K562 (cell line): ENCODE data around the gene PHF10. TPM values are rescaled to one million over a fixed set of nuclear protein-coding genes. Genes with fewer than 3 reads are reported as not detected.

ENCODE experiments used
- BDP1 ChIP-seq: IDR thresholded peaks from 3 replicates; pipeline ENCODE4 v1.6.1; 2011; ENCODE audit not compliant: insufficient read length, insufficient read depth
- KLF6 ChIP-seq: fragments of 250-450 bp; sonication (Bioruptor Pico); IDR thresholded peaks from 2 replicates; pipeline ENCODE4 v1.4.0; 2020; ENCODE audit warnings: mild to moderate bottlenecking, moderate library complexity, borderline replicate concordance
- MCM5 ChIP-seq: fragments of 450-650 bp; IDR thresholded peaks from 2 replicates; pipeline ENCODE4 v1.6.1; 2016; ENCODE audit warnings: low read depth
- NCOA4 ChIP-seq: fragments of 450-650 bp; IDR thresholded peaks from 2 replicates; pipeline ENCODE4 v1.6.1; 2018; ENCODE audit warnings: mild to moderate bottlenecking; ENCODE audit not compliant: partially characterized antibody
- NFATC3 ChIP-seq: fragments of 450-650 bp; IDR thresholded peaks from 2 replicates; pipeline ENCODE4 v1.6.1; 2017; ENCODE audit warnings: mild to moderate bottlenecking
- NFRKB ChIP-seq: fragments of 450-650 bp; IDR thresholded peaks from 2 replicates; pipeline ENCODE4 v1.6.1; 2016; ENCODE audit warnings: low read depth
- NR2C1 ChIP-seq, 2 experiments: fragments of 450-650 bp; IDR thresholded peaks; 2 replicates each; pipeline ENCODE4 v1.6.1; 2017; ENCODE audit warnings: mild to moderate bottlenecking in 2 of 2, antibody characterized with exemption in 1 of 2, inconsistent platforms in 1 of 2, missing compliant biosample characterization in 1 of 2, missing genetic modification characterization in 1 of 2
- PREB ChIP-seq: sonication (generic); formaldehyde crosslinking; IDR thresholded peaks from 2 replicates; pipeline ENCODE4 v1.8.1; 2023; ENCODE audit warnings: mild to moderate bottlenecking, missing genetic modification reagents
- ZNF134 ChIP-seq: fragments of 250-450 bp; sonication (Bioruptor Pico); conservative IDR thresholded peaks from 2 replicates; pipeline ENCODE4 v1.4.0; 2020
- ZNF23 ChIP-seq: fragments of 250-450 bp; sonication (Bioruptor Pico); IDR thresholded peaks from 2 replicates; pipeline ENCODE4 v1.4.0; 2020; ENCODE audit warnings: mild to moderate bottlenecking
- polyA plus RNA-seq, 8 experiments: library from polyadenylated mRNA; depleted of rRNA in 4 of 8; stranded (reverse) in 5 of 8; unstranded in 3 of 8; fragments of >200 nt; fragmentation: Nextera tagmentation in 2 of 8; fragmentation: Illumina TruSeq in 1 of 8; extraction: Ambion mirVana in 2 of 8; extraction: Trizol in 1 of 8; gene quantifications; 2 replicates each; pipeline versions ENCODE4 v1.2.1 to v1.2.3, GENCODE V29; 2011 to 2014; ENCODE audit warnings: inconsistent platforms in 1 of 8, missing spikeins in 1 of 8
- total RNA-seq, 7 experiments: library from RNA; depleted of rRNA in 6 of 7; stranded (reverse); fragments of >200 nt in 6 of 7; fragmentation: Illumina TruSeq in 2 of 7; extraction: Trizol in 2 of 7; gene quantifications; 2 replicates each; pipeline versions ENCODE4 v1.2.1 to v1.2.3, GENCODE V29; 2011 to 2021; ENCODE audit warnings: low replicate concordance in 1 of 7
- TF ChIP-seq, protein P1 (sequence below): fragments of 200-800 bp; sonication (Bioruptor generic); IDR thresholded peaks from 2 replicates; pipeline ENCODE4 v1.6.1; 2016; ENCODE audit warnings: missing genetic modification characterization, missing compliant biosample characterization
- TF ChIP-seq, protein P2 (sequence below): sonication (generic); formaldehyde crosslinking; IDR thresholded peaks from 2 replicates; pipeline ENCODE4 v1.8.0; 2022; ENCODE audit warnings: mild to moderate bottlenecking, low read depth, missing genetic modification reagents
- TF ChIP-seq, protein P3 (sequence below): fragments of 250-450 bp; sonication (Bioruptor Pico); IDR thresholded peaks from 2 replicates; pipeline ENCODE4 v1.5.0; 2021; ENCODE audit warnings: mild to moderate bottlenecking, borderline replicate concordance
- TF ChIP-seq, protein P4 (sequence below): fragments of 450-650 bp; conservative IDR thresholded peaks from 2 replicates; pipeline ENCODE4 v1.6.1; 2016; ENCODE audit warnings: missing genetic modification characterization, low read depth, mild to moderate bottlenecking, control low read depth, missing compliant biosample characterization

The PHF10 gene
- total and polyA plus RNA-seq, 9 of the 15 experiments (the other 6 are each of a cell fraction or from before 2014, with no cell fraction given) = 23.9 to 88.9 (median 46.0) TPM

- TF ChIP-seq, protein P1, sequence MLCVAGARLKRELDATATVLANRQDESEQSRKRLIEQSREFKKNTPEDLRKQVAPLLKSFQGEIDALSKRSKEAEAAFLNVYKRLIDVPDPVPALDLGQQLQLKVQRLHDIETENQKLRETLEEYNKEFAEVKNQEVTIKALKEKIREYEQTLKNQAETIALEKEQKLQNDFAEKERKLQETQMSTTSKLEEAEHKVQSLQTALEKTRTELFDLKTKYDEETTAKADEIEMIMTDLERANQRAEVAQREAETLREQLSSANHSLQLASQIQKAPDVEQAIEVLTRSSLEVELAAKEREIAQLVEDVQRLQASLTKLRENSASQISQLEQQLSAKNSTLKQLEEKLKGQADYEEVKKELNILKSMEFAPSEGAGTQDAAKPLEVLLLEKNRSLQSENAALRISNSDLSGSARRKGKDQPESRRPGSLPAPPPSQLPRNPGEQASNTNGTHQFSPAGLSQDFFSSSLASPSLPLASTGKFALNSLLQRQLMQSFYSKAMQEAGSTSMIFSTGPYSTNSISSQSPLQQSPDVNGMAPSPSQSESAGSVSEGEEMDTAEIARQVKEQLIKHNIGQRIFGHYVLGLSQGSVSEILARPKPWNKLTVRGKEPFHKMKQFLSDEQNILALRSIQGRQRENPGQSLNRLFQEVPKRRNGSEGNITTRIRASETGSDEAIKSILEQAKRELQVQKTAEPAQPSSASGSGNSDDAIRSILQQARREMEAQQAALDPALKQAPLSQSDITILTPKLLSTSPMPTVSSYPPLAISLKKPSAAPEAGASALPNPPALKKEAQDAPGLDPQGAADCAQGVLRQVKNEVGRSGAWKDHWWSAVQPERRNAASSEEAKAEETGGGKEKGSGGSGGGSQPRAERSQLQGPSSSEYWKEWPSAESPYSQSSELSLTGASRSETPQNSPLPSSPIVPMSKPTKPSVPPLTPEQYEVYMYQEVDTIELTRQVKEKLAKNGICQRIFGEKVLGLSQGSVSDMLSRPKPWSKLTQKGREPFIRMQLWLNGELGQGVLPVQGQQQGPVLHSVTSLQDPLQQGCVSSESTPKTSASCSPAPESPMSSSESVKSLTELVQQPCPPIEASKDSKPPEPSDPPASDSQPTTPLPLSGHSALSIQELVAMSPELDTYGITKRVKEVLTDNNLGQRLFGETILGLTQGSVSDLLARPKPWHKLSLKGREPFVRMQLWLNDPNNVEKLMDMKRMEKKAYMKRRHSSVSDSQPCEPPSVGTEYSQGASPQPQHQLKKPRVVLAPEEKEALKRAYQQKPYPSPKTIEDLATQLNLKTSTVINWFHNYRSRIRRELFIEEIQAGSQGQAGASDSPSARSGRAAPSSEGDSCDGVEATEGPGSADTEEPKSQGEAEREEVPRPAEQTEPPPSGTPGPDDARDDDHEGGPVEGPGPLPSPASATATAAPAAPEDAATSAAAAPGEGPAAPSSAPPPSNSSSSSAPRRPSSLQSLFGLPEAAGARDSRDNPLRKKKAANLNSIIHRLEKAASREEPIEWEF = no peak
- TF ChIP-seq MCM5 = no peak
- no peak for TF ChIP-seq BDP1
- no peak for TF ChIP-seq NFATC3
- TF ChIP-seq PREB (CRISPR knock-in tag) = 0 out of 2 replicates have a peak, but pooled peaks have one; percentile 93
- TF ChIP-seq ZNF23 (CRISPR knock-in tag) = 0 out of 2 replicates have a peak, but pooled peaks have one; percentile 34
- no peak for TF ChIP-seq NR2C1 (IDR thresholded peaks at IDR 0.05)
- TF ChIP-seq NR2C1 (tag; IDR thresholded peaks at IDR 0.05) = no peak
- TF ChIP-seq, protein P2, sequence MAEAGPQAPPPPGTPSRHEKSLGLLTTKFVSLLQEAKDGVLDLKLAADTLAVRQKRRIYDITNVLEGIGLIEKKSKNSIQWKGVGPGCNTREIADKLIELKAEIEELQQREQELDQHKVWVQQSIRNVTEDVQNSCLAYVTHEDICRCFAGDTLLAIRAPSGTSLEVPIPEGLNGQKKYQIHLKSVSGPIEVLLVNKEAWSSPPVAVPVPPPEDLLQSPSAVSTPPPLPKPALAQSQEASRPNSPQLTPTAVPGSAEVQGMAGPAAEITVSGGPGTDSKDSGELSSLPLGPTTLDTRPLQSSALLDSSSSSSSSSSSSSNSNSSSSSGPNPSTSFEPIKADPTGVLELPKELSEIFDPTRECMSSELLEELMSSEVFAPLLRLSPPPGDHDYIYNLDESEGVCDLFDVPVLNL (CRISPR knock-in tag) = no peak
- TF ChIP-seq, protein P3, sequence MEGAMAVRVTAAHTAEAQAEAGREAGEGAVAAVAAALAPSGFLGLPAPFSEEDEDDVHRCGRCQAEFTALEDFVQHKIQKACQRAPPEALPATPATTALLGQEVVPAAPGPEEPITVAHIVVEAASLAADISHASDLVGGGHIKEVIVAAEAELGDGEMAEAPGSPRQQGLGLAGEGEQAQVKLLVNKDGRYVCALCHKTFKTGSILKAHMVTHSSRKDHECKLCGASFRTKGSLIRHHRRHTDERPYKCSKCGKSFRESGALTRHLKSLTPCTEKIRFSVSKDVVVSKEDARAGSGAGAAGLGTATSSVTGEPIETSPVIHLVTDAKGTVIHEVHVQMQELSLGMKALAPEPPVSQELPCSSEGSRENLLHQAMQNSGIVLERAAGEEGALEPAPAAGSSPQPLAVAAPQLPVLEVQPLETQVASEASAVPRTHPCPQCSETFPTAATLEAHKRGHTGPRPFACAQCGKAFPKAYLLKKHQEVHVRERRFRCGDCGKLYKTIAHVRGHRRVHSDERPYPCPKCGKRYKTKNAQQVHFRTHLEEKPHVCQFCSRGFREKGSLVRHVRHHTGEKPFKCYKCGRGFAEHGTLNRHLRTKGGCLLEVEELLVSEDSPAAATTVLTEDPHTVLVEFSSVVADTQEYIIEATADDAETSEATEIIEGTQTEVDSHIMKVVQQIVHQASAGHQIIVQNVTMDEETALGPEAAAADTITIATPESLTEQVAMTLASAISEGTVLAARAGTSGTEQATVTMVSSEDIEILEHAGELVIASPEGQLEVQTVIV (CRISPR knock-in tag) = peak; percentile 88
- TF ChIP-seq, protein P4, sequence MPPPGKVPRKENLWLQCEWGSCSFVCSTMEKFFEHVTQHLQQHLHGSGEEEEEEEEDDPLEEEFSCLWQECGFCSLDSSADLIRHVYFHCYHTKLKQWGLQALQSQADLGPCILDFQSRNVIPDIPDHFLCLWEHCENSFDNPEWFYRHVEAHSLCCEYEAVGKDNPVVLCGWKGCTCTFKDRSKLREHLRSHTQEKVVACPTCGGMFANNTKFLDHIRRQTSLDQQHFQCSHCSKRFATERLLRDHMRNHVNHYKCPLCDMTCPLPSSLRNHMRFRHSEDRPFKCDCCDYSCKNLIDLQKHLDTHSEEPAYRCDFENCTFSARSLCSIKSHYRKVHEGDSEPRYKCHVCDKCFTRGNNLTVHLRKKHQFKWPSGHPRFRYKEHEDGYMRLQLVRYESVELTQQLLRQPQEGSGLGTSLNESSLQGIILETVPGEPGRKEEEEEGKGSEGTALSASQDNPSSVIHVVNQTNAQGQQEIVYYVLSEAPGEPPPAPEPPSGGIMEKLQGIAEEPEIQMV (tag) = no peak
- TF ChIP-seq NFRKB = no peak
- TF ChIP-seq KLF6 (CRISPR knock-in tag) = 0 out of 2 replicates have a peak, but pooled peaks have one; percentile 18
- no peak for TF ChIP-seq NCOA4
- TF ChIP-seq ZNF134 (CRISPR knock-in tag) = no peak
Measured at GRCh38 chr6:169701954-169702839, 22.1 kb downstream of the PHF10 start, which contains the start of the genes C6orf120 and WDR27 (continued).
